ENCODE data around the gene TRAK2. TPM values are rescaled to one million over a fixed set of nuclear protein-coding genes. Genes with fewer than 3 reads are reported as not detected.
"Not testable (repeated sequence)": the region's sequence is repeated elsewhere in the genome, so short reads cannot be mapped to it uniquely, and the experiment has no call there.

The TRAK2 gene
- total and polyA plus RNA-seq, 2 donors = 25.1 to 60.6 TPM

DNA sequence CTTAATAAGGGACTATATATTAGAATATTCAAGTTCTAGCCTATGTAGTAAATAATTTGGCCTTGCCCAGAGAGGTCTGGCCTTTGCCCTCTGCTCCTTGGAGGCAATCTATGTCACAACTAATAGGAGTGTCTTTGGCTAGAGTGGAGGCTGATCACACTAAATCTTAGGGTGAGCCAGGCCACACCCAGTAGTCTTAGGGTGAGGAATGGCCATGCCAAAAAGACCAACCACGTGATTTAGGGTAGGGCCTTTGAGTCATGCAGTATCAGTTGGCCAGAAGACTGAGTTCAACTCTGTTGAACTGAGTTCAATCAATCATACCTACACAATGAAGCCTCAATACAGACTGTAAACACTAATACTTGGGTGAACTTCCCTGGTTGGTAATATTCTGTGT, 68.1 kb downstream of the TRAK2 start:
- WGBS = 81% methylated on average over 1 of the region's 1 CpG
- no peak for DNase-seq (ENCODE audit: extremely low spot score)
- H3K36me3 ChIP-seq (ENCODE audit: insufficient read depth) = peaks cover 1% of the 10 kb centered on the region
- H3K27ac ChIP-seq (ENCODE audit: low read depth) = no peak overlapping the region
- H3K4me3 ChIP-seq (ENCODE audit: low read depth, low read length) = no peak overlapping the region
- no peaks in the 10 kb centered on the region for H3K4me1 ChIP-seq (ENCODE audit: insufficient read depth)

DNA sequence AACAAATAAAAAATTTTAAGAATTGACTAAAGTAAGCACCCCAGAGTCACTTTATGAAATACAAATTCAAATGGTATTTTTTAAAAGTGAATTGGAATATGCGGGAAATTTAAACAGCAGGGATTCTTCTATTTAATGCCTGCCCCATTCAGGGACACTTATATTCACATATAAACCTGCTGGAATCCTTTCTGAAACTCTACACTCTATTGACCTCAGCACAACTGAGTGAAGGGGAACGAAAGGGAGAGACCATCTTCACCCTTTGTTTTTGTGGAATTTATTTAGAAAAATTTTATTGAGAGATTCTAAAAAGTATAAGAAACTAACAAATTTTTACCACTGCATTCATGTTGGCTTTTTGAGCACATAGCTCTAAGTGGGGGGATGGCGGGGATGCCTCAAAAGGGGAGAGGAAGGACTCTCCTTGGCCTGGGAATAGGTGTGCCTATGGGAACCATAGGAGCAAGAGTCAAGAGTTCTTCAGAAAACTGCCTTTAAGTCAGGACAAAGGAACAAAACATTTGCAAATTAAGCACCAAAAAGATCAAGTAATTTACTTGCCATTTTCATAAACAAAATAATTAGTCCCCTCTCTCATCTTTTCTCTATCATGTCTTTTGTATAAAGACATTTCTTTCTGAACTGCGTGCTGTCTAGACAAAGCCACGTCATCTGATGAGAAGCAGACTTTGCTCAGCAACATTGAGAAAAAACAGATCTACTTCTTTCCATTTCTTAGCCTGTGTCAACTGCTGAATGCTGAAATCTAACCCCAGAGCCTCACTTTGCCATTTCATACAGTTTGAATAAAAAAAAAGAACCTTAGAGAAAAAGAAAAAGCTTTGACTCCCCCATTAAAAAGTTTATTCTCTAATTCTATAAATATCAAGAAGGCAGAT, 72.5 kb downstream of the TRAK2 start:
- no peak for DNase-seq (ENCODE audit: extremely low spot score)
- Histone ChIP-seq H3K4me3 (ENCODE audit: low read depth, low read length) (no peak overlapping the region), H3K27ac (ENCODE audit: low read depth) (no peak overlapping the region), H3K4me1 (ENCODE audit: insufficient read depth) (no peaks in the 10 kb centered on the region), H3K36me3 (ENCODE audit: insufficient read depth) (no peaks in the 10 kb centered on the region)
- WGBS = 65% methylated on average over 5 of the region's 5 CpGs

DNA sequence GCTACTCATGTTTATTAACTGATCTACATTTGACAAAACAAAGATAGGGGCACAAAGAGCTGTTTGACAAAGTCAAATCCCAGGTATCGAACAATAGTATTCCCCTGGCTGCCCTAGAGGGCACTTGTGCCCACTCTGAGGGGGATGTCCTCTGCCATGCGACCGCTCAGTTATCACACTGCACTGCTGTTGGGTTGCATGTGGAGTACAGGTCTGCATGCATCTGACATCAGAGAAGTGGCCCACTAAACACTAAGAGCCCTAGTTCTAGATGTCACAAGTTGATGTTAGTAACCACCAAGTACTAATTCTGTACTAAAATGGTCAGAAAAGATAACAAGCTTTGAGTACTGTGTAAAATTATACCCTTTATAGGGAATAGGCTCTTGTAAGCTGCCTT, 74.0 kb downstream of the TRAK2 start:
- no peaks in the 10 kb centered on the region for H3K4me1 ChIP-seq (ENCODE audit: insufficient read depth)
- 89% methylated on average over 3 of the region's 3 CpGs for WGBS
- H3K4me3 ChIP-seq (ENCODE audit: low read depth, low read length) = no peak overlapping the region
- no peaks in the 10 kb centered on the region for H3K36me3 ChIP-seq (ENCODE audit: insufficient read depth)
- no peak overlapping the region for H3K27ac ChIP-seq (ENCODE audit: low read depth)
- DNase-seq (ENCODE audit: extremely low spot score) = no peak

DNA sequence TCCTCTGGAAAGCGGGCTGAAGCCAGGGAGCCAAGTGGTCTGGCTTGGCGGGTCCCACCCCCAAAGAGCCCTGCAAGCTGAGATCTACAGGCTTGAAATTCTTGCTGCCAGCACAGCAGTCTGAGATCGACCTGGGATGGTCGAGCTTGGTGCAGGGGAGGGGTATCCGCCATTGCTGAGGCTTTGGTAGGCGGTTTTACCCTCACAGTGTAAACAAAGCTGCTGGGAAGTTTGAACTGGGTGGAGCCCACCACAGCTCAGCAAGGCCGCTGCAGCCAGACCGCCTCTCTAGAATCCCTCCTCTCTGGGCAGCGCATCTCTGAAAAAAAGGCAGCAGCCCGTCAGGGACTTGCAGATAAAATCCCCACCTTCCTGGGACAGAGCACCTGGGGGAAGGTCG, 81.5 kb downstream of the TRAK2 start:
- WGBS = 88% methylated on average over 11 of the region's 11 CpGs
- Histone ChIP-seq H3K4me1 (ENCODE audit: insufficient read depth) (no peaks in the 10 kb centered on the region), H3K36me3 (ENCODE audit: insufficient read depth) (no peaks in the 10 kb centered on the region), H3K27ac (ENCODE audit: low read depth) (no peak overlapping the region), H3K4me3 (ENCODE audit: low read depth, low read length) (no peak overlapping the region)
- no peak for DNase-seq (ENCODE audit: extremely low spot score)

DNA sequence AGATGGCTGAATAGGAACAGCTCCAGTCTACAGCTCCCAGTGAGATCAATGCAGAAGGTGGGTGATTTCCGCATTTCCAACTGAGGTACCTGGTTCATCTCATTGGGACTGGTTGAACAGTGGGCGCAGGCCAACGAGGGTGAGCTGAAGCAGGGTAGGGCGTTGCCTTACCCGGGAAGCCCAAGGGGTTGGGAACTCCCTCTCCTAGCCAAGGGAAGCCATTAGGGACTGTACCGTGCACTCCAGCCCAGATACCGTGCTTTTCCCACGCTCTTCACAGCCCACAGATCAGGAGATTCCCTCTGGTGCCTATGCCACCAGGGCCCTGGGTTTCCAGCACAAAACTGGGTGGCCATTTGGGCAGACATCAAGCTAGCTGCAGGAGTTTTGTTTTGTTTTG, 81.9 kb downstream of the TRAK2 start:
- not testable (repeated sequence) for H3K36me3 ChIP-seq (ENCODE audit: insufficient read depth); H3K4me1 ChIP-seq (ENCODE audit: insufficient read depth); H3K4me3 ChIP-seq (ENCODE audit: low read depth, low read length); DNase-seq (ENCODE audit: extremely low spot score); H3K27ac ChIP-seq (ENCODE audit: low read depth)
- 90% methylated on average over 8 of the region's 8 CpGs for WGBS

DNA sequence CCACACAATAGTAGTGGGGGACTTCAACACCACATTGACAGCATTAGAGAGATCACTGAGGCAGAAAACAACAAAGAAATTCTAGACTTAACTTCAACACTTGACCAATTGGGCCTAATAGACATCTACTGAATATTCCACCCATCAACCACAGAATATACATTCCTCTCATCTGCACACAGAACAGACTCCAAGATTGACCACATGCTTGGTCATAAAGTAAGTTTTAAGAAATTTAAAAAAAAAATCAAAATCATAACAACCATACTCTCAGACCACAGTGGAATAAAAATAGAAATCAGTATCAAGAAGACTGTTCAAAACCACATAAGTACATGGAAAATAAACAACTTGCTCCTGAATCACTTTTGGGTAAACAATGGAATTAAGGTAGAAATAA, 85.1 kb downstream of the TRAK2 start:
- Histone ChIP-seq H3K4me3 (ENCODE audit: low read depth, low read length) (no peak overlapping the region), H3K36me3 (ENCODE audit: insufficient read depth) (no peaks in the 10 kb centered on the region), H3K27ac (ENCODE audit: low read depth) (no peak overlapping the region), H3K4me1 (ENCODE audit: insufficient read depth) (no peaks in the 10 kb centered on the region)
- DNase-seq (ENCODE audit: extremely low spot score) = no peak

DNA sequence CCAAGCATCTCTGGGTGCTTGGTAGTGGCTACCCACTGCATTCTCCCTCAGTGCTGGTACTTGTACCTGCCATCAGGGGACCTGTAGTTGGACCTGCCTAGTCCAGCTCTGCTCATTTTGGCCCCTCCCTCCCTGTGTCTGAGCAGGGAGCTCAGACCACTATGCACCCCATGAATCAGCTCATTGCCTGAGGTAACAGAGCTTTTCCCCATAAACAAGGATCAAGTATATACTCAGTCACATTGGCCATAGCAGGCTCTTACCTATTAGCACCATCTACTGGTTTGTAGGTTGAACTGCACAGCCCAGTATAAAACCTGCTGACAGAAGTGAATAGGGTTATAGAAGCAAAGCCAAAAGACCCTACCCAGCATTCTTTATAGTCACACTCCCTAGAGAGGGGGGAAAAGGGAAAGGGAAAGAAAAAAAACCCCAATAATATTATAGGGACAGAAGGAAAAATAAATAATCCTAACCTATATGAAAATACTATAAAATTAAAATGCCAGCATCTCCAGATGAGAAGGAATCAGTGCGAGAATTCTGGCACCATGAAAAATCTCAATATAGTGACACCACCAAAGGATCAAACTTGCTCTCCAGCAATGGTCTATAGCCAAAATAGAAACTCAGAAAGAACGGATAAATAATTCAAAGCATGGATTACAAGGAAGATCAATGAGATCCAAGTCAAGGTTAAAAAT, 87.2 kb downstream of the TRAK2 start:
- no peak for DNase-seq (ENCODE audit: extremely low spot score)
- H3K27ac ChIP-seq (ENCODE audit: low read depth) = no peak overlapping the region
- H3K36me3 ChIP-seq (ENCODE audit: insufficient read depth) = no peaks in the 10 kb centered on the region
- no peak overlapping the region for H3K4me3 ChIP-seq (ENCODE audit: low read depth, low read length)
- WGBS = 85% methylated on average over 2 of the region's 2 CpGs
- H3K4me1 ChIP-seq (ENCODE audit: insufficient read depth) = no peaks in the 10 kb centered on the region

DNA sequence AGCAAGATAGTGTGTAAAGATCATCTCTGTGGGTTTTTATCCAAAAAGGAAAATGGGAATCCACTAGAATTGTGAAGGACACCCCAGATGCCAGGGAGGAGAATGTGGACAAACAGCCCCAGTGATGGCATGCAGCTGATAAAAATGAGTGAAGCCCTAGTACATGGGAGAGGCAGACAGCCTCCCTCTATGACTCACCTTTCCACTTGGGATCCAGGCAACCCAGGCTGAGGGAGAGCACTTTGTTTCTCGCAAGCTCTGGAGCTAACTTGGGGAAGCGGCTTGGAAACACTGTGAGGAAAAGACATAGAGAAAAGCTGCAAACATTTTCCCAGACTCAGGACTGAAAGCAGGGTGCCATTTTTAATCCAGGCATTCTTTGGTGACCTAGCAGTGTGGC, 88.9 kb downstream of the TRAK2 start:
- Histone ChIP-seq H3K4me3 (ENCODE audit: low read depth, low read length) (no peak overlapping the region), H3K27ac (ENCODE audit: low read depth) (no peak overlapping the region), H3K36me3 (ENCODE audit: insufficient read depth) (no peaks in the 10 kb centered on the region), H3K4me1 (ENCODE audit: insufficient read depth) (no peaks in the 10 kb centered on the region)
- WGBS = 99% methylated on average over 2 of the region's 2 CpGs
- no peak for DNase-seq (ENCODE audit: extremely low spot score)

DNA sequence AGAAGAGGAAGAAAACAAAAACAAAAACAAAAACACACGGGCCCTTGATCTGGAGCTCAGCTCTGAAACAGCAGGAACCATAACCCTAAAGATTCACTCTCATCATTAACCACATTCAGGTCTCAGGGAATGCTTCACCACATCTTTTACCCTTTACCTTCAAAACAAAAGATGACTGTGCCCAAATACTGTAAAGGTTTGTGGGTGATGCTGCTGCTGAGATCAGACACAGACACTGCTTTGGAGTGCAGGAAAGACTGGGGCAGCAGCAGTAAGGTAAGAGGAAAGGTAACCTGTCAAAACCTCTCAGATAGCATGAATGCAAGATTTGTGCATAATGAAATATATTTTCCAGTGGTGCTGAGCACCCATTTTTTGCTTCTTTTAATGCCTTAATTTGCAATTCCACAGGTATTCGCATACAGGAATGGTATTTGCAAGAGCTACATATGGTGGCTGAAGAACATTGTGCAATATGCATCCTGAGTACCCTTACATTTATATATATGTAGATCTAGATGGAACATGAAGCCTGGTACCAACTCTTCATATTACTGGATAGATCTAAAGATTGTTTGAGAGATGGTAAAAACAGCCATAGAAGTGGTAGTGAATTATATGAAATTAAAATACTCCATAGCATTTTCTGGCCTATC, 90.1 kb downstream of the TRAK2 start:
- DNase-seq (ENCODE audit: extremely low spot score) = no peak
- H3K27ac ChIP-seq (ENCODE audit: low read depth) = no peak overlapping the region
- no peak overlapping the region for H3K4me3 ChIP-seq (ENCODE audit: low read depth, low read length)
- H3K36me3 ChIP-seq (ENCODE audit: insufficient read depth) = no peaks in the 10 kb centered on the region
- WGBS = 91% methylated on average over 2 of the region's 2 CpGs
- no peaks in the 10 kb centered on the region for H3K4me1 ChIP-seq (ENCODE audit: insufficient read depth)

DNA sequence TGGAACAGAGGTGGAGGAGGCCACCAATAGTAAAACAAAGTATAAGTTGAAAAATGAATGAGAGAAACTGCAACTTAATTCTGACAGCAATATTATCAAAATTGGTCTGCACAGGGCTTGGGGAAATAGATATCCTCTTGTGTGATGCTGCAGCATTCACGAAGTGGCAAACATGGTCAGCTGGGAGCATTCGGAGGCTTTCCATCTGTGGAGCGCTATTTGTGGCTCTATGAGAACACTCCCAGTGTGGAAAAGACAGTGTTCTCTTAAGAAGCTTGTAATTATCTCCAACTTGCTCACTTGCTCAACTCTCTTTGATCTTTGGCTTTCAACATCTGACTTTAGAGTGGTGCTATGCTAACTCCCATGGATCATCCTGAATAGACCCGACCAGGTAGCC, 91.0 kb downstream of the TRAK2 start:
- no peaks in the 10 kb centered on the region for H3K36me3 ChIP-seq (ENCODE audit: insufficient read depth)
- no peak overlapping the region for H3K27ac ChIP-seq (ENCODE audit: low read depth)
- no peak for DNase-seq (ENCODE audit: extremely low spot score)
- H3K4me1 ChIP-seq (ENCODE audit: insufficient read depth) = no peaks in the 10 kb centered on the region
- H3K4me3 ChIP-seq (ENCODE audit: low read depth, low read length) = no peak overlapping the region
- WGBS = 90% methylated on average over 4 of the region's 4 CpGs

DNA sequence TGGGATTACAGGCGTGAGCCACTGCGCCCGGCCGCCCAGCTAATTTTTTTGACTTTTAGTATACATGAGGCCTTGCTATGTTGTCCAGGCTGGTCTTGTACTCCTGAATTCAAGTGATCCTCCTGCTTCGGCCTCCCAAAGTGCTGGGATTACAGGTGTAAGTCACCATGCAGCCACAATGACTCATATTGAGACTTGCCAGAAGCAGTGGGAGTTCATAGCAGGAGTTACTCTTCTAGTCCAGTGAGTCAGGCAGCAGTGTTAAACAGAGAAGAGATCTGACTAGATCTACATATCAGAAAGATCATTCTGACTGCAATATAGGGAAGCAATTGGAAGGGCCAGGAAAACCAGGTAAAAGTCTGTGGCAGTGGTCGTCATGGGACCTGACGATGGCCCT, 92.6 kb downstream of the TRAK2 start:
- WGBS = 79% methylated on average over 7 of the region's 7 CpGs
- no peaks in the 10 kb centered on the region for H3K4me1 ChIP-seq (ENCODE audit: insufficient read depth)
- no peak overlapping the region for H3K4me3 ChIP-seq (ENCODE audit: low read depth, low read length)
- no peaks in the 10 kb centered on the region for H3K36me3 ChIP-seq (ENCODE audit: insufficient read depth)
- DNase-seq (ENCODE audit: extremely low spot score) = no peak
- no peak overlapping the region for H3K27ac ChIP-seq (ENCODE audit: low read depth)

DNA sequence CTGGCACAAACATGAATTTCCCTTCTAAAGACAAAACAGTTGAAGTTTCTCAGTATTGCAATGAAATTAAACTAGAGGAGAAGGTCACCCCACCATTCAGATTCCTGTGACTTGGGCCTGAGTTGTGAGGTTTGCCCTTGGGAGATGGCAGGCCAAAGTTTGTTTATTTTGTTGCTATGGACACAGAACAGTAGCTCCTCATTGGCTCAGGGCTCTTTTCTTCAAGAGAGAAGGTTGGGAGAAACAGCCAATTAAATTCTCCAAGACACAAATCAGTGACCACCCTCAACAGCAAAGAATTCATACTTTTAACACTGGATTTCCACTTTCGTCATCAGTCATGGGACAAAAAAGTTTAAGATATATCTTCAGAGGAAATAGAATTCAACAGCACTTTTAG, 94.0 kb downstream of the TRAK2 start, which contains the start of gene FLACC1:
Gene FLACC1, minus strand, starts transcription at position 125 of the 400 bp plus-strand sequence. CDS start 5,941 bp downstream, outside the sequence.
- H3K4me3 ChIP-seq (ENCODE audit: low read depth, low read length) = no peak within 1 kb of the TSS
- no peak within 1 kb of the TSS for H3K27ac ChIP-seq (ENCODE audit: low read depth)
- peak; percentile 40 for DNase-seq (ENCODE audit: extremely low spot score)

DNA sequence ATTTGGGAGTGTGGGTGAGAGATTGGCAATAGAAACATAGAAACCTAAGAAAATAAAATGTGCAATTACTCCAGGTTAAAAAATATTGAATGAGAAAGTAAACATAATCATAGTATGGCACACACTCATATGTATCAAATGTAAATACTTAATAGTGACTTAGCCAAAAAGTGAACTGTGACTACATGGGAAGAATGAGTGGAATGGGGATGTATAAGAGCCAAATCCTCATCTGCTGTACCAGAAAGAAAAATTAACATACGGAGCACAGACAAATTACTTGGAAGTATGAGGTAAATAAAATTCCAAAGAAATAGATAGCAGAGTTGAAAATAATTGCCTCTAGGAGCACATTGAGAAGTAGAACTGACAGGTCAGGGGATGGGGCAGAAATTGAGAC, 98.1 kb downstream of the TRAK2 start:
- WGBS = 32% methylated on average over 1 of the region's 1 CpG

More for the DNA sequence above, 94.0 kb downstream of the TRAK2 start, which contains the start of gene FLACC1:
- Histone ChIP-seq H3K36me3 (ENCODE audit: insufficient read depth) (no peaks in the 10 kb centered on the region), H3K4me1 (ENCODE audit: insufficient read depth) (no peaks in the 10 kb centered on the region)
- 33% methylated on average over 1 of the region's 1 CpG for WGBS

DNA sequence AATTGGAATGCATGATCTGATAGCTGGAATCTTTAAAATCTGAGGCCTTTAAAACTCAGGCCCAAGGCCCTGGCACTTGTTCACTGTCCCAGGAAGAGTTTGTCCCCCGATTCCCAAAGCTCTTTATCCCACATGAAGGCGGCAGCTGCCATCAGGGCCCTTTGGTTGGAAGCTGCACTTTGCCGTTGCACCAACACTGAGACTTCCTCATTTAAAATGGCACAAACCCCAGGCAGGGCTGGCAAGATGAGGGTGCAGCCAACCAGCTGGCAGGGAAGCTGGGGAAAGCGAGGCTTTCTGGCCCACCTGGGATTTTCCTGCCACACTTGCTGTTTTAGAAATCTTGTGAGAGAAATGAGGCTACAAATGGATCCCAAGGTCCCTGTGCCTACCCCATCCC, 100.4 kb downstream of the TRAK2 start:
- no peak overlapping the region for H3K27ac ChIP-seq (ENCODE audit: low read depth)
- no peaks in the 10 kb centered on the region for H3K36me3 ChIP-seq (ENCODE audit: insufficient read depth)
- no peak for DNase-seq (ENCODE audit: extremely low spot score)
- H3K4me3 ChIP-seq (ENCODE audit: low read depth, low read length) = no peak overlapping the region
- 95% methylated on average over 4 of the region's 4 CpGs for WGBS
- no peaks in the 10 kb centered on the region for H3K4me1 ChIP-seq (ENCODE audit: insufficient read depth)

More for the DNA sequence above, 98.1 kb downstream of the TRAK2 start:
- no peak for DNase-seq (ENCODE audit: extremely low spot score)
- H3K4me1 ChIP-seq (ENCODE audit: insufficient read depth) = no peaks in the 10 kb centered on the region
- H3K36me3 ChIP-seq (ENCODE audit: insufficient read depth) = no peaks in the 10 kb centered on the region
- no peak overlapping the region for H3K27ac ChIP-seq (ENCODE audit: low read depth)
- H3K4me3 ChIP-seq (ENCODE audit: low read depth, low read length) = no peak overlapping the region

Measured in urinary bladder (tissue), 4 donors.